ENCODE results near the gene CHD1L. TPM values are rescaled to one million over a fixed set of nuclear protein-coding genes. Genes with fewer than 3 reads are reported as not detected.

The CHD1L gene
- total and polyA plus RNA-seq, 2 donors (not counting 3 experiments of a cell fraction or from before 2014, with no cell fraction given): 12.3 to 33.8 TPM

DNA sequence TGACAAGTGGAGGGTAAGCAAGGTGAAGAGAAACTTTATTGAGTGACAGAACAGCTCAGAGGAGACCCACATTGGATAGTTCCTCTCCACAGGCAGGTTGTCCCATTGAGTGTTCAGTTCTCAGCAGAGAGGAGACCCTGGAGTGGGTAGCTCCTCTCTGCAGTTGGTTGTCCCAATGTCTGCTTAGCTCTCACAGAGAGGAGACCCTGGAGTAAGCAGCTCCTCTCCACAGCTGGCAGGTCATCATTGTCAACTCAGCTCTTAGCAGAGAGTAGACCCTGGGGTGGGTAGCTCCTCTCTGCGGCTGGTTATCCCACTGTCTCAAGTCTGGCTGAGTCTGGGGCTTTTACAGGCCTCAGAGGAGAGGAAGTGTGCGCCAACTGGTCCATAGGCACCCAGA lies 6.0 kb upstream of the CHD1L start:
- CTCF ChIA-PET: interaction anchor here (1.3 kb wide), 1 partner anchor 37 kb away, joined by 3 read pairs; no protein-coding TSS in a partner anchor
- no peak for FAIRE-seq
- H3K27me3 ChIP-seq (ENCODE audit: control insufficient read depth in 2 of 2, insufficient read depth in 2 of 2, low read length in 2 of 2): peaks cover 2 to 3% of the 10 kb centered on the region in 2 experiments

More for the DNA sequence above, 6.0 kb upstream of the CHD1L start:
- H3K4me2 ChIP-seq (ENCODE audit: insufficient read depth, low read length): no peak overlapping the region
- intact Hi-C loops (cut with micrococcal nuclease): no loop called here
- POLR2A ChIA-PET: no interaction called here
- H3K36me3 ChIP-seq (ENCODE audit: control insufficient read depth in 2 of 2, extremely low read depth in 1 of 2, insufficient read depth in 2 of 2, low read length in 2 of 2): no peaks in the 10 kb centered on the region
- no peak overlapping the region for H3K27ac ChIP-seq (ENCODE audit: insufficient read depth, low read depth, low read length)
- dilution Hi-C loops (cut with MboI; ENCODE audit: extremely low pct_ligation_motif_present, low sequenced_read_pairs): no loop called here
- TF ChIP-seq POLR2A (IDR thresholded peaks at IDR 0.05; ENCODE audit: low read depth, low read length): no peak
- TF ChIP-seq FOS (IDR thresholded peaks at IDR 0.05; ENCODE audit: borderline replicate concordance, insufficient read depth, low read length): no peak
- no peak for TF ChIP-seq MYC (IDR thresholded peaks at IDR 0.05; ENCODE audit: low read depth, low read length)
- no peak for TF ChIP-seq EZH2 (IDR thresholded peaks at IDR 0.05; ENCODE audit: borderline replicate concordance, low read depth, low read length, severe bottlenecking)
- TF ChIP-seq GATA2 (IDR thresholded peaks at IDR 0.05; ENCODE audit: insufficient read depth, insufficient read length, low read depth, low read length): no peak
- TF ChIP-seq POLR2AphosphoS5 (IDR thresholded peaks at IDR 0.05; ENCODE audit: insufficient read depth, low read depth, low read length): no peak
- no peak for TF ChIP-seq CTCF (IDR thresholded peaks at IDR 0.05; ENCODE audit: extremely low read depth in 1 of 2, insufficient read depth in 1 of 2, low read depth in 1 of 2, low read length in 2 of 2)
- TF ChIP-seq, protein P1, sequence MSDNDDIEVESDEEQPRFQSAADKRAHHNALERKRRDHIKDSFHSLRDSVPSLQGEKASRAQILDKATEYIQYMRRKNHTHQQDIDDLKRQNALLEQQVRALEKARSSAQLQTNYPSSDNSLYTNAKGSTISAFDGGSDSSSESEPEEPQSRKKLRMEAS (IDR thresholded peaks at IDR 0.05; ENCODE audit: insufficient read depth, insufficient read length): no peak
- TF ChIP-seq JUN (IDR thresholded peaks at IDR 0.05; ENCODE audit: borderline replicate concordance, insufficient read depth, insufficient read length, low read depth): no peak
- no peaks in the 10 kb centered on the region for H3K9me3 ChIP-seq (replicated peaks; ENCODE audit: control insufficient read depth, insufficient read depth, low read length)
- H3K4me3 ChIP-seq (replicated peaks in 1 of 3; ENCODE audit: insufficient read depth in 1 of 3, low read depth in 1 of 3, low read length in 3 of 3): no peak overlapping the region
- H3K79me2 ChIP-seq (ENCODE audit: control insufficient read depth, insufficient read depth, low read length): no peaks in the 10 kb centered on the region
- no peaks in the 10 kb centered on the region for H4K20me1 ChIP-seq (replicated peaks; ENCODE audit: control insufficient read depth, extremely low read depth, insufficient read depth, low read length)
- DNase-seq (ENCODE audit: low read depth, low spot score): no peak
- H3K9ac ChIP-seq (replicated peaks; ENCODE audit: extremely low read depth, insufficient read depth, low read length): no peak overlapping the region
- no peaks in the 10 kb centered on the region for H3K4me1 ChIP-seq (ENCODE audit: control insufficient read depth, extremely low read depth, insufficient read depth, low read length)
- H2AFZ ChIP-seq (ENCODE audit: low read depth, low read length): no peak overlapping the region
- no TSS peak for BruUV-seq (replicated peaks)
- H3K9me1 ChIP-seq (replicated peaks; ENCODE audit: control insufficient read depth, extremely low read depth, insufficient read depth, low read length): no peaks in the 10 kb centered on the region

Data from endothelial cell of umbilical vein (primary cell).